NCI-H1436 treated with DMSO at 0.1 percent for 48 hours (cell line): ENCODE measurements around the gene OR6Y1.

Experiments
- DNase-seq: peaks from one replicate; lab custom pipeline; 2025; lab: John Stamatoyannopoulos, UW

OR6Y1 gene

DNA sequence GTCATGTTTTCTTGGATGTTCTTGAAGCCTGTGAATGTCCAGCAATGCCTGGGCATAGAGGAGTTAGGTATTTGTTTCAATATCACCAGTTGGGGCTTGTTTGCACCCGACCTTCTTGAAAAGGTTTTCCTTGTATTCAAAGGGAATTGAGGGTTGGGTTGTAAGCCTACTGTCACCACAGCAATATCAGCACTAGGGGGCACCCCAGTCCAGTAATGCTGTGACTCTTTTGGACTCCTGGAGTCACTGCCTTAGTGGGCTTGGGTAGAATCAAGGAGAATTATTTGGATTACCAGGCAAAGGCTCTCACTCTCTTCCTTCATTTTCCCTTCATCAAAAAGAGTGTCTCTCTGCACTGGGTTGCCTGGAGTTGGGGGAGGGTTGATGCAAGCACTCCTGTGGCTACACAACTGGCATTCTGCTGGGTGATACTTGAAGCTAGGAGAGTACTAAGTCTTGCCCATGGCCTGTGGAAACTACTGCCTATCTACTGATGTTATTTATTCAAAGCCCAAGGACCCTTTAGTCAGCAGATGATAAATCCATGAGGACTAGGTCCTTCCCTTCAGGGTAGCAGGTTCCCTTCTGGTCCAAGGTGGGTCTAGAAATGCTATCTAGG lies 47.7 kb downstream of the OR6Y1 start:
- no peak for DNase-seq

- DNase-seq = no peak
Measured at GRCh38 chr1:158496374-158496773, 57.8 kb downstream of the OR6Y1 start.

GRCh38 chr1:158494796-158495195 lies 59.4 kb downstream of the OR6Y1 start:
- DNase-seq = no peak
